CD4-positive, alpha-beta T cell treated with Interleukin-6 at 100 ng/mL for 8 hours (primary cell): ENCODE results near the gene KRT1.

Source experiments
- DNase-seq: peaks from one replicate; pipeline ENCODE4 v3.0.0-alpha.2; 2020; ENCODE audit warnings: mixed read lengths, low spot score

The KRT1 gene

GRCh38 chr12:52698651-52699340, 18.6 kb upstream of the KRT1 start:
- no peak for DNase-seq

- no peak for DNase-seq
Measured at GRCh38 chr12:52697058-52697582, 16.9 kb upstream of the KRT1 start.

- no peak for DNase-seq
Measured at GRCh38 chr12:52696588-52696987, 16.4 kb upstream of the KRT1 start.

- DNase-seq, result no peak
Measured at GRCh38 chr12:52695039-52695438, 14.8 kb upstream of the KRT1 start.

- DNase-seq, result no peak
Measured at GRCh38 chr12:52694151-52694550, 13.9 kb upstream of the KRT1 start.

- DNase-seq, result no peak
Measured at GRCh38 chr12:52693261-52693660, 13.1 kb upstream of the KRT1 start.

- DNase-seq, result no peak
Measured at GRCh38 chr12:52692254-52692653, 12.0 kb upstream of the KRT1 start.

GRCh38 chr12:52691841-52692150, 11.6 kb upstream of the KRT1 start:
- no peak for DNase-seq

- DNase-seq, result peak; percentile 54
Measured at GRCh38 chr12:52691076-52691840, 11.1 kb upstream of the KRT1 start.

GRCh38 chr12:52690351-52691075, 10.3 kb upstream of the KRT1 start:
- DNase-seq, result no peak

GRCh38 chr12:52689936-52690335, 9.7 kb upstream of the KRT1 start:
- DNase-seq, result no peak

GRCh38 chr12:52689239-52689638, 9.0 kb upstream of the KRT1 start:
- DNase-seq, result no peak

GRCh38 chr12:52688481-52688880, 8.3 kb upstream of the KRT1 start:
- no peak for DNase-seq

GRCh38 chr12:52687497-52688385, 7.5 kb upstream of the KRT1 start:
- DNase-seq, result no peak

- no peak for DNase-seq
Measured at GRCh38 chr12:52686756-52687487, 6.7 kb upstream of the KRT1 start.

GRCh38 chr12:52686063-52686462, 5.9 kb upstream of the KRT1 start:
- DNase-seq, result no peak

- DNase-seq, result no peak
Measured at GRCh38 chr12:52685406-52685890, 5.2 kb upstream of the KRT1 start.

- DNase-seq, result no peak
Measured at GRCh38 chr12:52684431-52684830, 4.2 kb upstream of the KRT1 start.

GRCh38 chr12:52683575-52684300, 3.5 kb upstream of the KRT1 start:
- no peak for DNase-seq

GRCh38 chr12:52682938-52683574, 2.8 kb upstream of the KRT1 start:
- no peak for DNase-seq
